Breast epithelium (tissue), 4 donors: ENCODE measurements around the gene FRMD3. TPM values are rescaled to one million over a fixed set of nuclear protein-coding genes. Genes with fewer than 3 reads are reported as not detected.
A peak's percentile ranks its signal among the peaks of the same experiment; 100 is the strongest.
"Not testable (repeated sequence)": the region's sequence is repeated elsewhere in the genome, so short reads cannot be mapped to it uniquely, and the experiment has no call there.

Experiments
- DNase-seq, 2 donors: peaks; one replicate each; pipeline ENCODE4 v3.0.0-alpha.2; 2019; ENCODE audit warnings: low spot score in 2 of 2
- H3K27ac ChIP-seq, 2 donors: fragments of 200-600 bp; sonication (generic) in 1 of 2; one replicate each; pipeline ENCODE4 v1.5.1; 2016 to 2019; ENCODE audit warnings: mild to moderate bottlenecking in 1 of 2
- H3K27me3 ChIP-seq, 2 donors: fragments of 200-600 bp; sonication (generic) in 1 of 2; one replicate each; pipeline versions ENCODE4 v1.5.1 to v1.6.0; 2017 to 2019; ENCODE audit warnings: control low read depth in 1 of 2, mild to moderate bottlenecking in 1 of 2
- H3K36me3 ChIP-seq: fragments of 200-600 bp; one replicate; pipeline ENCODE4 v1.5.1; 2019
- H3K4me1 ChIP-seq, 2 donors: fragments of 200-600 bp; sonication (generic); one replicate each; pipeline ENCODE4 v1.5.1; 2016 to 2019; ENCODE audit warnings: control low read depth in 1 of 2
- H3K4me3 ChIP-seq, 3 donors: fragments of 200-600 bp; sonication (generic); 1 replicate in 2 of 3; 2 replicates in 1 of 3; pipeline ENCODE4 v1.5.1; 2016 to 2019; ENCODE audit warnings: mild to moderate bottlenecking in 3 of 3, moderate library complexity in 2 of 3
- H3K9me3 ChIP-seq, 2 donors: fragments of 200-600 bp; sonication (generic) in 1 of 2; one replicate each; pipeline ENCODE4 v1.5.1; 2016 to 2019; ENCODE audit warnings: control low read depth in 1 of 2
- POLR2A ChIP-seq: fragments of 450-650 bp; IDR thresholded peaks from one replicate; pipeline ENCODE4 v1.6.1; 2016; ENCODE audit warnings: antibody characterized with exemption, mild to moderate bottlenecking, moderate library complexity
- POLR2AphosphoS5 ChIP-seq, 3 donors: sonication (generic); formaldehyde crosslinking; IDR thresholded peaks; one replicate each; pipeline ENCODE4 v1.6.1; 2017; ENCODE audit warnings: antibody characterized with exemption in 3 of 3
- intact Hi-C: fragments of 100-400 bp; cut with DNase I; formaldehyde crosslinking; loops from one replicate; pipeline ENCODE4 v1.15.1; 2023; ENCODE audit warnings: low total_unique reads
- total RNA-seq, 3 donors: library from RNA; depleted of rRNA; stranded (reverse); fragments of >200 nt; gene quantifications; one replicate each; pipeline ENCODE4 v1.1.0, GENCODE V29; 2016
- TF ChIP-seq, protein P1 (sequence below), 3 donors: fragments of 450-650 bp; IDR thresholded peaks; one replicate each; pipeline ENCODE4 v1.5.1; 2016 to 2017; ENCODE audit warnings: antibody characterized with exemption in 3 of 3, mild to moderate bottlenecking in 3 of 3, moderate library complexity in 3 of 3

The FRMD3 gene
- total RNA-seq, 3 donors from 2014 or later: 6.3 to 14.1 (median 14.1) TPM

DNA sequence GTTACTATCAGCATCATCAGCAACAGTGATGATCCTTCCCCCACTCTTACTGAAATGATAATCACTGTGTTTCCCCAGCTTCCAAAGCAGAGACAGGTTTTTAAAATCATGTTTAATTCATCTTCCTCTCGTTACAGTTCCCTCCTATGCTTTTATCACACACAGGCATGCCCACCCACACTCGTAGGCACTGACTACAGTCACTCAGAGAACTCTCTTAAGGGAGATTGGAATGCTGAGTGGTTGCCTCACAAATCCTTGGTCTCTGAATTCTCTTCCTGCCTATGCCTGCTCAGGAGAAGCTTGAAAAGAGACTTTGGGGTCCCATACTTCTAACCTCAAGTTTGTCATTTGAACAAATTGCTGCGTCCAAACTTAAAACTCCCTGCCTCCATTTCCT, 179.2 kb downstream of the FRMD3 start:
- intact Hi-C loops: no loop called here
- Histone ChIP-seq H3K4me1 (no peaks in the 10 kb centered on the region), H3K9me3 (no peaks in the 10 kb centered on the region), H3K27me3 (no peaks in the 10 kb centered on the region), H3K36me3 (no peaks in the 10 kb centered on the region), H3K27ac (no peak overlapping the region), H3K4me3 (no peak overlapping the region)
- TF ChIP-seq POLR2AphosphoS5 (IDR thresholded peaks at IDR 0.05): no peak
- TF ChIP-seq, protein P1, sequence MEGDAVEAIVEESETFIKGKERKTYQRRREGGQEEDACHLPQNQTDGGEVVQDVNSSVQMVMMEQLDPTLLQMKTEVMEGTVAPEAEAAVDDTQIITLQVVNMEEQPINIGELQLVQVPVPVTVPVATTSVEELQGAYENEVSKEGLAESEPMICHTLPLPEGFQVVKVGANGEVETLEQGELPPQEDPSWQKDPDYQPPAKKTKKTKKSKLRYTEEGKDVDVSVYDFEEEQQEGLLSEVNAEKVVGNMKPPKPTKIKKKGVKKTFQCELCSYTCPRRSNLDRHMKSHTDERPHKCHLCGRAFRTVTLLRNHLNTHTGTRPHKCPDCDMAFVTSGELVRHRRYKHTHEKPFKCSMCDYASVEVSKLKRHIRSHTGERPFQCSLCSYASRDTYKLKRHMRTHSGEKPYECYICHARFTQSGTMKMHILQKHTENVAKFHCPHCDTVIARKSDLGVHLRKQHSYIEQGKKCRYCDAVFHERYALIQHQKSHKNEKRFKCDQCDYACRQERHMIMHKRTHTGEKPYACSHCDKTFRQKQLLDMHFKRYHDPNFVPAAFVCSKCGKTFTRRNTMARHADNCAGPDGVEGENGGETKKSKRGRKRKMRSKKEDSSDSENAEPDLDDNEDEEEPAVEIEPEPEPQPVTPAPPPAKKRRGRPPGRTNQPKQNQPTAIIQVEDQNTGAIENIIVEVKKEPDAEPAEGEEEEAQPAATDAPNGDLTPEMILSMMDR (IDR thresholded peaks at IDR 0.05): no peak
- TF ChIP-seq POLR2A: no peak
- DNase-seq: no peak

DNA sequence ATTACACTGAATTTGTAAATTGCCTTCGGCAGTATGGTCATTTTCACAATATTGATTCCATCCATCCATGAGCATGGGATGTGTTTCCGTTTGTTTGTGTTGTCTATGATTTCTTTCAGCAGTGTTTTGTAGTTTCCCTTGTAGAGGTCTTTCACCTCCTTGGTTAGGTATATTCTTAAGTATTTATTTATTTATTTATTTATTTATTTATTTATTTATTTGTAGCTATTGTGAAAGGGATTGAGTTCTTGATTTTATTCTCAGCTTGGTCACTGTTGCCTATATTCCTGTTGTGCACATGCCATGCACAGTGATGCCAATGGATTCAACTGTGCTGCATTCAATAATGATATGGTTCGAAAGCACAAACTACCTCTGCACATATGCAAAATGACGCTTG, 179.7 kb downstream of the FRMD3 start:
- H3K27ac ChIP-seq, DNase-seq, H3K4me3 ChIP-seq, H3K36me3 ChIP-seq, H3K27me3 ChIP-seq, H3K4me1 ChIP-seq, intact Hi-C loops, H3K9me3 ChIP-seq: not testable (repeated sequence)

DNA sequence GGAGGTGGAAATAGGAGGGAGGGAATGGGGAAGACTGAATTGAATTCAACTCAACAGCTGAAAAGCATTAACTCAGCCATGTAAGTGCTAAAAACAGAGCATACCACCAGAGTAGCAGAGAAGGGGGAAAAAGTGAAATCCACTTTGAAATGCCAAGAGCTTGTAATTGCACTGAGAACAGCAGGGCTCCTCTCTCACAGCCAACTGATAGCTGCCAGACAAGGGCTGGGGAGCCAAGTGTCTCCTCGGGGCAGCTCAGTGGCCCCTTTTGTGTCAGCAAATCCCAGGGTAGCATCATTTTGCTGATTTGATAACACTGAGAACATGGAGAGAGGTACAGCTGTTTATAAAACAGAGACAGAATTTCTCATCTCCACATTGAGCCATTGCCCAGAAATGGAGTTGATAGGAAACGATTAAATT, 182.5 kb downstream of the FRMD3 start:
- H3K36me3 ChIP-seq: no peaks in the 10 kb centered on the region
- H3K27ac ChIP-seq: peak overlapping the region in 1 of 2 donors; percentile 75
- intact Hi-C loops: no loop called here
- no peak for DNase-seq
- H3K4me3 ChIP-seq: no peak overlapping the region
- H3K9me3 ChIP-seq: no peaks in the 10 kb centered on the region
- H3K27me3 ChIP-seq: no peaks in the 10 kb centered on the region
- H3K4me1 ChIP-seq: no peaks in the 10 kb centered on the region
- TF ChIP-seq, protein P1 (IDR thresholded peaks at IDR 0.05): no peak

DNA sequence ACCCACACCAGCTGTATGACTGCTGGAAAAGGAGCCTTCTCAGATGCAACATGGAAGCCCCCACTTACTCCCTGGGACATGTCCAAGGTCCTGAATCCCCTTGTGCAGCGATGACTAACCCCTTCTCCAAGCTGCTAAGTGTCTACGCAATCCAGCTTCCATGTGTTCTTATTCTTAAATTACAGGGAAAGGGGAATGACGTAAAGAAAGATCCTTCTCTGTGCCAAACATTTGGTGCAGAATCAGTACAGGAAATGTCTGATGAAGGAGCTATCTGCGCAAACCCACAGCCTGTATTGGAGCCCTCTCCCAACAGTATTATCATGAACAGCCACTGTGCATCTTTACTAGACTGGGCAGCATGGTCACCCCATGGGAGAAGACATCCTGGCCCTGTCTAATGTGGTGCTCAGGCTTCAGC, 183.2 kb downstream of the FRMD3 start:
- no peaks in the 10 kb centered on the region for H3K4me1 ChIP-seq
- H3K27ac ChIP-seq: peak overlapping the region in 1 of 2 donors; percentile 75
- no peaks in the 10 kb centered on the region for H3K36me3 ChIP-seq
- DNase-seq: no peak
- intact Hi-C loops: no loop called here
- H3K9me3 ChIP-seq: no peaks in the 10 kb centered on the region
- H3K4me3 ChIP-seq: no peak overlapping the region
- no peaks in the 10 kb centered on the region for H3K27me3 ChIP-seq
- TF ChIP-seq POLR2A: no peak
- no peak for TF ChIP-seq POLR2AphosphoS5 (IDR thresholded peaks at IDR 0.05)
- TF ChIP-seq, protein P1 (IDR thresholded peaks at IDR 0.05): no peak

DNA sequence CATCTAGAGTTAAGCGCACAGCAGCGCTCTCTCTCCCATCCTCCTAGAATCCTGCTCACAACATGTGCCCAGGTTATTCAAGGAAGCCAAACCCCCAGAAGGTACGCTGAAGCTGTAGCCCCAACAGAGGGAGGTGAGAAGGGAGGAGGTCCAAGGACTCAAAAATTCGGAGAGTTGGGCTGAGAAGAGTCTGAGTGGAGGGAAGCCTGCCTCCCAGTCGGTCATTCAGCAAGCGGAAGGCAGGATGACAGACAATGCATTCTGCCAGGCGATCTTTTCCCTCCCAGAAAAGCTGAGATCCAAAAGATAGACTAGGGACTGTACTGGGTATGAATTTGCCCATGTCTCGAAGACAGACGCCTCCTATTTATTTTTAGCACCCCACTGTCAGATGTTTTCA, 189.2 kb downstream of the FRMD3 start:
- Histone ChIP-seq H3K4me3 (no peak overlapping the region), H3K4me1 (no peaks in the 10 kb centered on the region), H3K36me3 (no peaks in the 10 kb centered on the region), H3K27ac (no peak overlapping the region), H3K9me3 (no peaks in the 10 kb centered on the region), H3K27me3 (no peaks in the 10 kb centered on the region)
- TF ChIP-seq POLR2A (no peak), POLR2AphosphoS5 (IDR thresholded peaks at IDR 0.05) (no peak)
- TF ChIP-seq, protein P1 (IDR thresholded peaks at IDR 0.05): no peak
- intact Hi-C loops: no loop called here
- DNase-seq: no peak
